Fibroblast of the conjunctiva (primary cell): Measurements from ENCODE around the gene PPA1.
"Not testable (repeated sequence)": the region's sequence is repeated elsewhere in the genome, so short reads cannot be mapped to it uniquely, and the experiment has no call there.

ENCODE experiments used
- DNase-seq: peaks from one replicate; pipeline ENCODE4 v3.0.0-alpha.2; 2010; ENCODE audit warnings: low read depth

Gene PPA1

GRCh38 chr10:70254778-70255328 lies 21.6 kb upstream of the PPA1 start:
- DNase-seq = no peak

- DNase-seq = no peak
These were observed 20.9 kb upstream of the PPA1 start for GRCh38 chr10:70253878-70254765.

- no peak for DNase-seq
These were observed 17.9 kb upstream of the PPA1 start for GRCh38 chr10:70250961-70251680.

GRCh38 chr10:70247360-70247759 lies 14.1 kb upstream of the PPA1 start:
- no peak for DNase-seq

GRCh38 chr10:70241081-70241480 lies 7.9 kb upstream of the PPA1 start:
- no peak for DNase-seq

GRCh38 chr10:70239986-70240385 lies 6.8 kb upstream of the PPA1 start:
- DNase-seq = not testable (repeated sequence)

- not testable (repeated sequence) for DNase-seq
These were observed 6.1 kb upstream of the PPA1 start for GRCh38 chr10:70239077-70239976.

- DNase-seq = not testable (repeated sequence)
These were observed 4.8 kb upstream of the PPA1 start for GRCh38 chr10:70237958-70238536.

- peak; percentile 89 for DNase-seq
These were observed 1.6 kb upstream of the PPA1 start for GRCh38 chr10:70234668-70235447.

GRCh38 chr10:70233939-70234300 lies 691 bp upstream of the PPA1 start:
- DNase-seq = no peak

GRCh38 chr10:70232859-70233108 lies 445 bp downstream of the PPA1 start:
- DNase-seq = no peak

- DNase-seq = no peak
These were observed 922 bp downstream of the PPA1 start for GRCh38 chr10:70232155-70232858.

- DNase-seq = no peak
These were observed 4.7 kb downstream of the PPA1 start for GRCh38 chr10:70228491-70228890.

GRCh38 chr10:70227548-70228320 lies 5.5 kb downstream of the PPA1 start:
- no peak for DNase-seq

GRCh38 chr10:70223728-70224127 lies 9.5 kb downstream of the PPA1 start:
- DNase-seq = no peak

GRCh38 chr10:70222811-70223447 lies 10.3 kb downstream of the PPA1 start:
- not testable (repeated sequence) for DNase-seq

- DNase-seq = no peak
These were observed 10.9 kb downstream of the PPA1 start for GRCh38 chr10:70222340-70222794.

- no peak for DNase-seq
These were observed 12.2 kb downstream of the PPA1 start for GRCh38 chr10:70221030-70221429.

- peak; percentile 60 for DNase-seq
These were observed 20.4 kb downstream of the PPA1 start for GRCh38 chr10:70212879-70213278.
